ENCODE data around the gene KRTAP10-12. TPM values are rescaled to one million over a fixed set of nuclear protein-coding genes. Genes with fewer than 3 reads are reported as not detected.
A peak's percentile ranks its signal among the peaks of the same experiment; 100 is the strongest.
"Not testable (repeated sequence)": the region's sequence is repeated elsewhere in the genome, so short reads cannot be mapped to it uniquely, and the experiment has no call there.

Gene KRTAP10-12
- polyA plus RNA-seq (2013, experiment 1 of 2) = not detected
- polyA plus RNA-seq (2013, experiment 2 of 2) = not detected

GRCh38 chr21:44697172-44697810 is at the start of gene KRTAP10-12:
Gene KRTAP10-12, plus strand, starts transcription at chr21:44697172. Its CDS starts 30 bp downstream, at chr21:44697202.
- peaks cover 12% of the 10 kb centered on the region for H3K9me3 ChIP-seq (ENCODE audit: control insufficient read depth, low read length)
- WGBS, 2 experiments (ENCODE audit: insufficient coverage in 2 of 2) = 70 to 76% methylated on average over 8 to 12 of the region's 21 CpGs
- not testable (repeated sequence) for H3K4me3 ChIP-seq (ENCODE audit: extremely low read depth, insufficient read depth, low read length, poor library complexity, severe bottlenecking); H3K36me3 ChIP-seq (ENCODE audit: control insufficient read depth, insufficient read depth, low read length)
- H3K27ac ChIP-seq (ENCODE audit: low read depth, low read length, severe bottlenecking) = peak within 1 kb of the TSS; percentile 23
- H3K4me1 ChIP-seq (ENCODE audit: control insufficient read depth, insufficient read depth, low read length, poor library complexity, severe bottlenecking) = peaks cover 18% of the 10 kb centered on the region

GRCh38 chr21:44647222-44647552 is 49.8 kb upstream of the KRTAP10-12 start:
- Histone ChIP-seq H3K4me3 (ENCODE audit: extremely low read depth, insufficient read depth, low read length, poor library complexity, severe bottlenecking) (no peak overlapping the region), H3K9me3 (ENCODE audit: control insufficient read depth, low read length) (peaks cover 12% of the 10 kb centered on the region), H3K27ac (ENCODE audit: low read depth, low read length, severe bottlenecking) (no peak overlapping the region), H3K4me1 (ENCODE audit: control insufficient read depth, insufficient read depth, low read length, poor library complexity, severe bottlenecking) (no peaks in the 10 kb centered on the region), H3K36me3 (ENCODE audit: control insufficient read depth, insufficient read depth, low read length) (no peaks in the 10 kb centered on the region)
- 75 to 86% methylated on average over 8 of the region's 8 CpGs for WGBS, 2 experiments (ENCODE audit: insufficient coverage in 2 of 2)

GRCh38 chr21:44648557-44649311 is 48.2 kb upstream of the KRTAP10-12 start:
- no peaks in the 10 kb centered on the region for H3K36me3 ChIP-seq (ENCODE audit: control insufficient read depth, insufficient read depth, low read length)
- 90 to 94% methylated on average over 25 to 31 of the region's 33 CpGs for WGBS, 2 experiments (ENCODE audit: insufficient coverage in 2 of 2)

GRCh38 chr21:44649521-44650100 is 47.4 kb upstream of the KRTAP10-12 start:
- Histone ChIP-seq H3K9me3 (ENCODE audit: control insufficient read depth, low read length) (peaks cover 5% of the 10 kb centered on the region), H3K4me3 (ENCODE audit: extremely low read depth, insufficient read depth, low read length, poor library complexity, severe bottlenecking) (no peak overlapping the region), H3K4me1 (ENCODE audit: control insufficient read depth, insufficient read depth, low read length, poor library complexity, severe bottlenecking) (no peaks in the 10 kb centered on the region), H3K36me3 (ENCODE audit: control insufficient read depth, insufficient read depth, low read length) (no peaks in the 10 kb centered on the region), H3K27ac (ENCODE audit: low read depth, low read length, severe bottlenecking) (no peak overlapping the region)
- 92 to 94% methylated on average over 17 of the region's 18 CpGs for WGBS, 2 experiments (ENCODE audit: insufficient coverage in 2 of 2)

More at GRCh38 chr21:44648557-44649311, 48.2 kb upstream of the KRTAP10-12 start:
- Histone ChIP-seq H3K4me1 (ENCODE audit: control insufficient read depth, insufficient read depth, low read length, poor library complexity, severe bottlenecking) (no peaks in the 10 kb centered on the region), H3K4me3 (ENCODE audit: extremely low read depth, insufficient read depth, low read length, poor library complexity, severe bottlenecking) (no peak overlapping the region), H3K9me3 (ENCODE audit: control insufficient read depth, low read length) (peaks cover 12% of the 10 kb centered on the region), H3K27ac (ENCODE audit: low read depth, low read length, severe bottlenecking) (no peak overlapping the region)

GRCh38 chr21:44650265-44650972 is 46.6 kb upstream of the KRTAP10-12 start:
- 92% methylated on average over 16 to 17 of the region's 20 CpGs for WGBS, 2 experiments (ENCODE audit: insufficient coverage in 2 of 2)

GRCh38 chr21:44650973-44651675 is 45.8 kb upstream of the KRTAP10-12 start:
- no peaks in the 10 kb centered on the region for H3K4me1 ChIP-seq (ENCODE audit: control insufficient read depth, insufficient read depth, low read length, poor library complexity, severe bottlenecking)
- no peaks in the 10 kb centered on the region for H3K9me3 ChIP-seq (ENCODE audit: control insufficient read depth, low read length)
- 93% methylated on average over 10 to 12 of the region's 12 CpGs for WGBS, 2 experiments (ENCODE audit: insufficient coverage in 2 of 2)
- no peak overlapping the region for H3K27ac ChIP-seq (ENCODE audit: low read depth, low read length, severe bottlenecking)
- H3K36me3 ChIP-seq (ENCODE audit: control insufficient read depth, insufficient read depth, low read length) = no peaks in the 10 kb centered on the region
- no peak overlapping the region for H3K4me3 ChIP-seq (ENCODE audit: extremely low read depth, insufficient read depth, low read length, poor library complexity, severe bottlenecking)

More at GRCh38 chr21:44650265-44650972, 46.6 kb upstream of the KRTAP10-12 start:
- Histone ChIP-seq H3K4me3 (ENCODE audit: extremely low read depth, insufficient read depth, low read length, poor library complexity, severe bottlenecking) (no peak overlapping the region), H3K36me3 (ENCODE audit: control insufficient read depth, insufficient read depth, low read length) (no peaks in the 10 kb centered on the region), H3K27ac (ENCODE audit: low read depth, low read length, severe bottlenecking) (no peak overlapping the region), H3K9me3 (ENCODE audit: control insufficient read depth, low read length) (peaks cover under 1% of the 10 kb centered on the region), H3K4me1 (ENCODE audit: control insufficient read depth, insufficient read depth, low read length, poor library complexity, severe bottlenecking) (no peaks in the 10 kb centered on the region)

- Histone ChIP-seq H3K36me3 (ENCODE audit: control insufficient read depth, insufficient read depth, low read length) (no peaks in the 10 kb centered on the region), H3K4me3 (ENCODE audit: extremely low read depth, insufficient read depth, low read length, poor library complexity, severe bottlenecking) (no peak overlapping the region), H3K27ac (ENCODE audit: low read depth, low read length, severe bottlenecking) (no peak overlapping the region), H3K4me1 (ENCODE audit: control insufficient read depth, insufficient read depth, low read length, poor library complexity, severe bottlenecking) (no peaks in the 10 kb centered on the region), H3K9me3 (ENCODE audit: control insufficient read depth, low read length) (peaks cover 10% of the 10 kb centered on the region)
- 80% methylated on average over 12 to 13 of the region's 14 CpGs for WGBS, 2 experiments (ENCODE audit: insufficient coverage in 2 of 2)
Measured at GRCh38 chr21:44653123-44653522, 43.8 kb upstream of the KRTAP10-12 start.

GRCh38 chr21:44653656-44654575 is 43.1 kb upstream of the KRTAP10-12 start:
- Histone ChIP-seq H3K4me1 (ENCODE audit: control insufficient read depth, insufficient read depth, low read length, poor library complexity, severe bottlenecking) (peaks cover 5% of the 10 kb centered on the region), H3K4me3 (ENCODE audit: extremely low read depth, insufficient read depth, low read length, poor library complexity, severe bottlenecking) (no peak overlapping the region), H3K9me3 (ENCODE audit: control insufficient read depth, low read length) (peaks cover 10% of the 10 kb centered on the region), H3K36me3 (ENCODE audit: control insufficient read depth, insufficient read depth, low read length) (no peaks in the 10 kb centered on the region), H3K27ac (ENCODE audit: low read depth, low read length, severe bottlenecking) (no peak overlapping the region)
- WGBS, 2 experiments (ENCODE audit: insufficient coverage in 2 of 2) = 86 to 91% methylated on average over 12 to 13 of the region's 17 CpGs

- peaks cover 10% of the 10 kb centered on the region for H3K9me3 ChIP-seq (ENCODE audit: control insufficient read depth, low read length)
- H3K36me3 ChIP-seq (ENCODE audit: control insufficient read depth, insufficient read depth, low read length) = no peaks in the 10 kb centered on the region
- H3K4me3 ChIP-seq (ENCODE audit: extremely low read depth, insufficient read depth, low read length, poor library complexity, severe bottlenecking) = no peak within 1 kb of the TSS
- H3K4me1 ChIP-seq (ENCODE audit: control insufficient read depth, insufficient read depth, low read length, poor library complexity, severe bottlenecking) = peaks cover 7% of the 10 kb centered on the region
- H3K27ac ChIP-seq (ENCODE audit: low read depth, low read length, severe bottlenecking) = no peak within 1 kb of the TSS
- WGBS, 2 experiments (ENCODE audit: insufficient coverage in 2 of 2) = 93 to 95% methylated on average over 3 to 6 of the region's 9 CpGs
Measured at GRCh38 chr21:44654576-44655175, 42.3 kb upstream of the KRTAP10-12 start, which contains the start of gene KRTAP12-4. Gene KRTAP12-4, minus strand, starts transcription at chr21:44654659. Its CDS starts 45 bp downstream, at chr21:44654614.

Measured in mesodermal cell (in vitro differentiated cells).